ENCODE results near the gene MCUB.
A peak's percentile ranks its signal among the peaks of the same experiment; 100 is the strongest.
"Not testable (repeated sequence)": the region's sequence is repeated elsewhere in the genome, so short reads cannot be mapped to it uniquely, and the experiment has no call there.

MCUB gene

DNA sequence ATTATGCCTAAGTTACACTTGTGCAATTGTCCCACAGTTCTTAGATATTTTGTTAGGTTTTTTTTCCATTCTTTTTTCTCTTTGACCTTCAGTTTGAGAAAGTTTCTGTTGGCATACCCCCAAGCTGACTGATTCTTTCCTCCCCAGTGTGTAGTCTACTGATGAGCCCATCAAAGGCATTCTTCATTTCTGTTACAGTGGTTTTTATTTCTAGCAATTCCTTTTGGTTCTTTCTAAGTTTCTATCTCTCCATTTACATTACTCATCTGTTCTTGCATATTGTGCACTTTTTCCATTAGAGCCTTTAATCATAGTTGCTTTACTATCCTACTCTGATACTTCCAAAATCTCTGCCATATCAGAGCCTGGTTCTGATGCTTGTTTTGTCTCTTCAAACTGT lies 111.3 kb downstream of the MCUB start:
- TF ChIP-seq POLR2A (IDR thresholded peaks at IDR 0.05; ENCODE audit: low read depth, low read length) = no peak
- TF ChIP-seq SPI1 (IDR thresholded peaks at IDR 0.05; ENCODE audit: low read depth, low read length) = no peak
- no peak for TF ChIP-seq POLR2AphosphoS5 (IDR thresholded peaks at IDR 0.05; ENCODE audit: low read depth, low read length)
- TF ChIP-seq TAF1 (IDR thresholded peaks at IDR 0.05; ENCODE audit: low read depth, low read length) = no peak
- TF ChIP-seq PAX5 (IDR thresholded peaks at IDR 0.05; ENCODE audit: insufficient read depth, low read length, severe bottlenecking) = no peak
- TF ChIP-seq POU2F2 (IDR thresholded peaks at IDR 0.05; ENCODE audit: low read depth, low read length) = no peak
- no peak for DNase-seq (ENCODE audit: insufficient read length, low spot score)

GRCh38 chr4:109672169-109672930 lies 112.3 kb downstream of the MCUB start:
- FAIRE-seq (no peak), DNase-seq (ENCODE audit: insufficient read length, low spot score) (no peak)
- TF ChIP-seq PAX5 (IDR thresholded peaks at IDR 0.05; ENCODE audit: insufficient read depth, low read length, severe bottlenecking) = no peak
- no peak for TF ChIP-seq POU2F2 (IDR thresholded peaks at IDR 0.05; ENCODE audit: low read depth, low read length)
- TF ChIP-seq POLR2A (IDR thresholded peaks at IDR 0.05; ENCODE audit: low read depth, low read length) = no peak
- no peak for TF ChIP-seq SPI1 (IDR thresholded peaks at IDR 0.05; ENCODE audit: low read depth, low read length)
- TF ChIP-seq POLR2AphosphoS5 (IDR thresholded peaks at IDR 0.05; ENCODE audit: low read depth, low read length) = no peak
- no peak for TF ChIP-seq TAF1 (IDR thresholded peaks at IDR 0.05; ENCODE audit: low read depth, low read length)

More for the DNA sequence above, 111.3 kb downstream of the MCUB start:
- no peak for FAIRE-seq

DNA sequence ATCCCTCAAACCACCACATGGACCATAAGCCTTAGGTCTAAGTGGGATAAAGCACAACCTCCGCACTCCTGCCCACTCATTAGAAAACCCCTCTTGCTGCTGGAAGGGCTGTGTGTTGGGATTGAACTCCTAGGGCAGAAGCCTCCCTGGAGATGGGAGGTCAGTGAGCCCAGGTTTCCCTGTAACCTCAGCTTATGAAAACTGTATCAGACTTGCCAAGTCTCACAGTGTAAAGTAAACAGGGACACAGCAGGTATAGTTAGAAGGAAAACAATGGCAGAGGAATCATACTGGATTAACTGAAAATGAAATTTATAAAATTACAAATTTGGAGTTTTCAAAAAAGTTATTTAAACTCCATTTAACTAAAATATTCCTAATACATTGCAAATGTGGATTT lies 113.3 kb downstream of the MCUB start:
- no peak for DNase-seq (ENCODE audit: insufficient read length, low spot score)
- TF ChIP-seq PAX5 (IDR thresholded peaks at IDR 0.05; ENCODE audit: insufficient read depth, low read length, severe bottlenecking) = no peak
- no peak for TF ChIP-seq SPI1 (IDR thresholded peaks at IDR 0.05; ENCODE audit: low read depth, low read length)
- TF ChIP-seq POLR2A (IDR thresholded peaks at IDR 0.05; ENCODE audit: low read depth, low read length) = no peak
- no peak for FAIRE-seq

GRCh38 chr4:109675181-109675580 lies 115.1 kb downstream of the MCUB start:
- TF ChIP-seq SPI1 (IDR thresholded peaks at IDR 0.05; ENCODE audit: low read depth, low read length) = no peak
- TF ChIP-seq POLR2A (IDR thresholded peaks at IDR 0.05; ENCODE audit: low read depth, low read length) = no peak
- no peak for TF ChIP-seq POLR2AphosphoS5 (IDR thresholded peaks at IDR 0.05; ENCODE audit: low read depth, low read length)
- TF ChIP-seq PAX5 (IDR thresholded peaks at IDR 0.05; ENCODE audit: insufficient read depth, low read length, severe bottlenecking) = no peak
- TF ChIP-seq TAF1 (IDR thresholded peaks at IDR 0.05; ENCODE audit: low read depth, low read length) = no peak
- no peak for TF ChIP-seq POU2F2 (IDR thresholded peaks at IDR 0.05; ENCODE audit: low read depth, low read length)
- no peak for DNase-seq (ENCODE audit: insufficient read length, low spot score)
- no peak for FAIRE-seq

- DNase-seq (ENCODE audit: insufficient read length, low spot score) (no peak), FAIRE-seq (no peak)
- TF ChIP-seq POLR2AphosphoS5 (IDR thresholded peaks at IDR 0.05; ENCODE audit: low read depth, low read length) = no peak
- TF ChIP-seq POLR2A (IDR thresholded peaks at IDR 0.05; ENCODE audit: low read depth, low read length) = no peak
- TF ChIP-seq POU2F2 (IDR thresholded peaks at IDR 0.05; ENCODE audit: low read depth, low read length) = no peak
- TF ChIP-seq PAX5 (IDR thresholded peaks at IDR 0.05; ENCODE audit: insufficient read depth, low read length, severe bottlenecking) = no peak
Measured at GRCh38 chr4:109675843-109676242, 115.8 kb downstream of the MCUB start.

- FAIRE-seq (no peak), DNase-seq (ENCODE audit: insufficient read length, low spot score) (no peak)
- no peak for TF ChIP-seq POU2F2 (IDR thresholded peaks at IDR 0.05; ENCODE audit: low read depth, low read length)
- no peak for TF ChIP-seq POLR2AphosphoS5 (IDR thresholded peaks at IDR 0.05; ENCODE audit: low read depth, low read length)
- no peak for TF ChIP-seq TAF1 (IDR thresholded peaks at IDR 0.05; ENCODE audit: low read depth, low read length)
- no peak for TF ChIP-seq PAX5 (IDR thresholded peaks at IDR 0.05; ENCODE audit: insufficient read depth, low read length, severe bottlenecking)
- TF ChIP-seq POLR2A (IDR thresholded peaks at IDR 0.05; ENCODE audit: low read depth, low read length) = no peak
- TF ChIP-seq SPI1 (IDR thresholded peaks at IDR 0.05; ENCODE audit: low read depth, low read length) = no peak
Measured at GRCh38 chr4:109676886-109677285, 116.8 kb downstream of the MCUB start.

- not testable (repeated sequence) for FAIRE-seq; DNase-seq (ENCODE audit: insufficient read length, low spot score)
Measured at GRCh38 chr4:109678472-109678871, 118.4 kb downstream of the MCUB start.

- not testable (repeated sequence) for DNase-seq (ENCODE audit: insufficient read length, low spot score); FAIRE-seq
Measured at GRCh38 chr4:109678925-109679324, 118.9 kb downstream of the MCUB start.

GRCh38 chr4:109682875-109683274 lies 122.8 kb downstream of the MCUB start:
- DNase-seq (ENCODE audit: insufficient read length, low spot score) (no peak), FAIRE-seq (no peak)
- TF ChIP-seq POLR2AphosphoS5 (IDR thresholded peaks at IDR 0.05; ENCODE audit: low read depth, low read length) (no peak), PAX5 (IDR thresholded peaks at IDR 0.05; ENCODE audit: insufficient read depth, low read length, severe bottlenecking) (no peak), POU2F2 (IDR thresholded peaks at IDR 0.05; ENCODE audit: low read depth, low read length) (no peak), SPI1 (IDR thresholded peaks at IDR 0.05; ENCODE audit: low read depth, low read length) (no peak), POLR2A (IDR thresholded peaks at IDR 0.05; ENCODE audit: low read depth, low read length) (no peak), TAF1 (IDR thresholded peaks at IDR 0.05; ENCODE audit: low read depth, low read length) (no peak)

- TF ChIP-seq SPI1 (IDR thresholded peaks at IDR 0.05; ENCODE audit: low read depth, low read length) (peak; percentile 18; the same call in 1 of the 2 replicates), TAF1 (IDR thresholded peaks at IDR 0.05; ENCODE audit: low read depth, low read length) (no peak)
- no peak for FAIRE-seq
Measured at GRCh38 chr4:109683621-109684253, 123.7 kb downstream of the MCUB start.

More at GRCh38 chr4:109683621-109684253, 123.7 kb downstream of the MCUB start:
- DNase-seq (ENCODE audit: insufficient read length, low spot score) = no peak
